ENCODE measurements around the gene ANKLE1.

Gene ANKLE1

DNA sequence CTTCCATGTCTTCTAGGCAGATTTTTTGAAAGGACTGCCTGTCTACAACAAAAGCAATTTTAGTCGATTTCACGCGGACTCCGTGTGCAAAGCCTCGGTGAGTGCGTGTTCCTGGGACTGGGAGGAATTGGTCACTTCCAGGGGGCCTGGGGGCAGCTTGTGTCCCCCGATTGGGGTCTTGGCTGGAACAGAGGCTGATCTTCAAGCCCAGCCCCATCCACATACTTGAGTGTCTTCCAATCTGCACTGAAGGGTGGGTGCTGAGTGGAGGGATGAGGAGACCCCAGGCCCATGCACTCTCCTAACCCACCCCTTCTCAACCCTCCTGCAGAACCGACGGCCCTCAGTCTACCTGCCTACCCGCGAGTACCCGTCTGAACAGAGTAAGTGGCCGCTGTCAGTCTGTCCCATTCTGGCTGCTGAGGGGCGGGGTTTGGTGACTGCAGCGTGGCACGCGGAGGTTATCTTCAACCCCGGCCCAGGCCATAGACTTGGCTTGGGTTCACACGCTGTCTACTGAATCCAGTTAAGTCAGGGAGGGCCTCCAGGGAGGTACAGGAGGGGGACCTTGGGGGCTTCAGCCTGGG, 32.4 kb downstream of the ANKLE1 start:
- H3K4me3 ChIP-seq (ENCODE audit: control insufficient read depth, low read depth, low read length), result no peak overlapping the region
- TF ChIP-seq, protein P1, sequence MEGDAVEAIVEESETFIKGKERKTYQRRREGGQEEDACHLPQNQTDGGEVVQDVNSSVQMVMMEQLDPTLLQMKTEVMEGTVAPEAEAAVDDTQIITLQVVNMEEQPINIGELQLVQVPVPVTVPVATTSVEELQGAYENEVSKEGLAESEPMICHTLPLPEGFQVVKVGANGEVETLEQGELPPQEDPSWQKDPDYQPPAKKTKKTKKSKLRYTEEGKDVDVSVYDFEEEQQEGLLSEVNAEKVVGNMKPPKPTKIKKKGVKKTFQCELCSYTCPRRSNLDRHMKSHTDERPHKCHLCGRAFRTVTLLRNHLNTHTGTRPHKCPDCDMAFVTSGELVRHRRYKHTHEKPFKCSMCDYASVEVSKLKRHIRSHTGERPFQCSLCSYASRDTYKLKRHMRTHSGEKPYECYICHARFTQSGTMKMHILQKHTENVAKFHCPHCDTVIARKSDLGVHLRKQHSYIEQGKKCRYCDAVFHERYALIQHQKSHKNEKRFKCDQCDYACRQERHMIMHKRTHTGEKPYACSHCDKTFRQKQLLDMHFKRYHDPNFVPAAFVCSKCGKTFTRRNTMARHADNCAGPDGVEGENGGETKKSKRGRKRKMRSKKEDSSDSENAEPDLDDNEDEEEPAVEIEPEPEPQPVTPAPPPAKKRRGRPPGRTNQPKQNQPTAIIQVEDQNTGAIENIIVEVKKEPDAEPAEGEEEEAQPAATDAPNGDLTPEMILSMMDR (conservative IDR thresholded peaks at IDR 0.05; ENCODE audit: control insufficient read depth, insufficient read depth, low read depth, low read length), result no peak
- DNase-seq (ENCODE audit: low read depth), result no peak

- H3K4me3 ChIP-seq (ENCODE audit: control insufficient read depth, low read depth, low read length), result no peak overlapping the region
- TF ChIP-seq, protein P1 (conservative IDR thresholded peaks at IDR 0.05; ENCODE audit: control insufficient read depth, insufficient read depth, low read depth, low read length), result no peak
Observed at GRCh38 chr19:17318966-17319365, 37.3 kb downstream of the ANKLE1 start.

GRCh38 chr19:17319473-17320238, 38.0 kb downstream of the ANKLE1 start:
- no peak for DNase-seq (ENCODE audit: low read depth)
- no peak overlapping the region for H3K4me3 ChIP-seq (ENCODE audit: control insufficient read depth, low read depth, low read length)
- TF ChIP-seq, protein P1 (conservative IDR thresholded peaks at IDR 0.05; ENCODE audit: control insufficient read depth, insufficient read depth, low read depth, low read length), result no peak

More at GRCh38 chr19:17318966-17319365, 37.3 kb downstream of the ANKLE1 start:
- no peak for DNase-seq (ENCODE audit: low read depth)

GRCh38 chr19:17320435-17320834, 38.7 kb downstream of the ANKLE1 start:
- no peak for DNase-seq (ENCODE audit: low read depth)
- TF ChIP-seq, protein P1 (conservative IDR thresholded peaks at IDR 0.05; ENCODE audit: control insufficient read depth, insufficient read depth, low read depth, low read length), result no peak
- H3K4me3 ChIP-seq (ENCODE audit: control insufficient read depth, low read depth, low read length), result no peak overlapping the region

DNA sequence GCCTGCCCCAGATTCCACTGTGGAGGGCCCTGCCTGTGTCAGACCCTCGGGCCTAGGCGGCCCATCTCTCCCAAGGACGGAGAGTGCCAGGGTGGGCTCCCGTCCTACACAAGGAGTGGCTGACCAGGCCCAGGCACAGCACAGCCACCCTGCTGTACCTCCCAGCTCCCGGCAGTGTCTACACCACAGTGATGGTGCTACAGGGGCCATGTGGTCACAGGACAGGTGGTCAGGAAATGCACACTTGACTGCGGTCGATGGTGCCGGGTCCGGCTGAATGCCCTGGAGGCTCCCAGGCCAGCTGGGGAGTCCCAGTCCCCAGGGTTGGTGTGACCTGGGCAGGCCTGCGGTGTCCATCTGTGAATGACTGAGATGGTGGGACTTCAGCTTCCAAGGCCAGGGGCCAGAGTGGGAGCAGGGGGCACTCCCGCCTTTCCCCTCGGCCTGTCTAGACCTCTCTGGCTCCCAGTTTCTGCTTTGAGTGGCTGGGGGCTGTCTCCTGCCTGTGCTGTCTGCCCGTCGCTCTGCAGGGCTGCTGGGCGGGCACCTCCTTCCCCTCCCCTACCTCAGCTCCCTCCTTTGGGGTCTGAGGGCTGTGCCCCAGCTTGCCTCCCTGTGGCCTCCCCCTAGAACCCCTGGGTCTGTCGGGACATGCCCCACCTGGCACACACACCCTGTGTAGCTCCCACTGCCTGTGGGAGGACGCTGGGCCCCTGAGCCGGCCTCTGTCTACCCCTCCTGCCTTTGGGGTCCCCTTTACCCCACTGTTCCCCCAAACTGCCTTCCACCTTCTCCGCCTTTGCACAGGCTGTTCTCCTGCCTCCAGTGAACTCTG, 40.2 kb downstream of the ANKLE1 start:
- no peak overlapping the region for H3K4me3 ChIP-seq (ENCODE audit: control insufficient read depth, low read depth, low read length)
- DNase-seq (ENCODE audit: low read depth), result no peak
- TF ChIP-seq, protein P1 (conservative IDR thresholded peaks at IDR 0.05; ENCODE audit: control insufficient read depth, insufficient read depth, low read depth, low read length), result no peak

DNA sequence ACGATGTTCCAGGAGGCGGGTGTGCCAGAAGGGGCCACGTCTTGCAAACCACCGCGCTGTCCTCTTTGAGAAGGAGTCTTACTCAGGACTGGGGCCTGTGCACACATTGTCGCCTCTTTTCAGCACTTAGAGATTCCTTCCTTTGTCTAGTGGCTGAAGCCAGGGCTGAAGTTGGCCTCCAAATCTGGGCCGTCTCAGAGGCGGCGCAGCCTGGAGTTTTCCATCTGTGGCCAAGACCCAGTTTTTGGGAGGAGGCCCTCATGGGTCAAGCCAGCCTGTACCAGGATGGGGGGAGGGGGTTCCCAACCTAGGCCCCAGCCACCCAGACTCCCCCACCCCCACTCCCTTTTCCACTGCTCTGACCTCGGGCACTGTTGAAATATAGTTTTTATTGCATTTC, 41.2 kb downstream of the ANKLE1 start:
- no peak for DNase-seq (ENCODE audit: low read depth)
- no peak overlapping the region for H3K4me3 ChIP-seq (ENCODE audit: control insufficient read depth, low read depth, low read length)
- TF ChIP-seq, protein P1 (conservative IDR thresholded peaks at IDR 0.05; ENCODE audit: control insufficient read depth, insufficient read depth, low read depth, low read length), result no peak

Data from fibroblast of mammary gland (primary cell).